Measurements from ENCODE around the gene DRP2.
"Not testable (repeated sequence)": the region's sequence is repeated elsewhere in the genome, so short reads cannot be mapped to it uniquely, and the experiment has no call there.

Gene DRP2

DNA sequence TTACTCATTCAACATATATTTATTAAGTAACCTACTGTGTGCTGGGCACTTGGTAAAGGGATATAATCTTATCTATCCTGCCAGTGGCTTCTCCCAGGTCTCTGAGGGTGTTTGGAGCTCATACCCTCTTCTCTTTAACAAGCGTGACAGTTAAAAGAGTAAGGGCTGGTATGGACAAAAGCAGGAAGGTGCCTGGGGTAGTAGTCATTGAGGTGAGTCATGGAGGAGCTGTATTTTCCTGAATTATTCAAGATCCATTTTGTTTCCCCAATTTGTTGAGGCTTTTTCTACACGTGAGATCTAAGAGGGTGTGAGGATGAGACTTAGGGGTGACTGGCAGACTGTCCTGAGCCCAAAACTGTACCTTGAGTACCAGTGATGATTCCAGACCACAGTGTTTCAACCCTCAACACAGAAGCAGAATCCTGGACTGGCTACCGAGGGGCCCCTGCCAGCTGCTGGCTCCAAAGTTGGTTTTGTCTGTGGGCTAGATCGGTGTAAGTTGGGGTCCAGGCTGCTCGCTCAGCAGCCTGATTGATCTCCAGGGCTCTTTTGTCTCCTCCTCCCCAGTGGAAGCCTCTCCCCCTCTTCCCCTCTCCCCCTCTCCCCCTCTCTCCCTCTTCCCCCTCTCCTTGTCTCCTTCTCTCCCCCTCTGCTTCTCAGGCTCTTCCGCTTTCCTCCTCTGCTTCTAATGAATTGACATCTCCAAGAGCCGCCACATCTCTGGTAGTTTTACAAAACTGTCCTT, at the start of gene DRP2:
DRP2 (plus strand) TSS at position 671 of the 748 bp plus-strand sequence. CDS start 11,862 bp downstream, outside the sequence.
- no peak for DNase-seq (ENCODE audit: low read depth)

DNA sequence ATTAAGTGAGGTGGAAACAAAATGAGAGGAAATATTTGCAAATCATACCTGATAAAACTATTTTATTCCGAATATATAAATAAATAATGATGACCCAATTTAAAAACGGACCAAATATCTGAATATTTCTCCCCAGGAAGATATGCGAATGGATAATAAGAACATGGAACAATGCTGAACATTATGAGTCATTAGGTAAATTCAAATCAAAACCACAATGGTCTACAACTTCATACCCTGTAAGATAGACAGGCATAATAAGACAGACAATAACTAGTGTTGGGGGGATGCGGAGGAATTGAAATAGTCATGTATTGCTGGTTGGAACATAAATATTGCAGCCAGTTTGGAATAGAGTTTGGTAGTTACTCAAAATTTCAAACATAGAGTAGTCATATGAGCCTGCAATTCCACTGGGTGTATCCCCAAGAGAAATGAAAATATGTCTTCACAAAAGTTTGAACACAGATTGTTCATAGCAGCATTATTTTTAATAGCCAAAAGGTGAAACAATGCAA, 47.6 kb upstream of the DRP2 start:
- DNase-seq (ENCODE audit: low read depth), result no peak

- no peak for DNase-seq (ENCODE audit: low read depth)
These were observed 43.1 kb upstream of the DRP2 start for GRCh38 chrX:101176439-101176838.

GRCh38 chrX:101184876-101185275, 34.7 kb upstream of the DRP2 start:
- DNase-seq (ENCODE audit: low read depth), result not testable (repeated sequence)

GRCh38 chrX:101187961-101188360, 31.6 kb upstream of the DRP2 start:
- DNase-seq (ENCODE audit: low read depth), result not testable (repeated sequence)

- no peak for DNase-seq (ENCODE audit: low read depth)
These were observed 28.9 kb upstream of the DRP2 start for GRCh38 chrX:101190736-101191135.

- no peak for DNase-seq (ENCODE audit: low read depth)
These were observed 28.3 kb upstream of the DRP2 start for GRCh38 chrX:101191217-101191750.

DNA sequence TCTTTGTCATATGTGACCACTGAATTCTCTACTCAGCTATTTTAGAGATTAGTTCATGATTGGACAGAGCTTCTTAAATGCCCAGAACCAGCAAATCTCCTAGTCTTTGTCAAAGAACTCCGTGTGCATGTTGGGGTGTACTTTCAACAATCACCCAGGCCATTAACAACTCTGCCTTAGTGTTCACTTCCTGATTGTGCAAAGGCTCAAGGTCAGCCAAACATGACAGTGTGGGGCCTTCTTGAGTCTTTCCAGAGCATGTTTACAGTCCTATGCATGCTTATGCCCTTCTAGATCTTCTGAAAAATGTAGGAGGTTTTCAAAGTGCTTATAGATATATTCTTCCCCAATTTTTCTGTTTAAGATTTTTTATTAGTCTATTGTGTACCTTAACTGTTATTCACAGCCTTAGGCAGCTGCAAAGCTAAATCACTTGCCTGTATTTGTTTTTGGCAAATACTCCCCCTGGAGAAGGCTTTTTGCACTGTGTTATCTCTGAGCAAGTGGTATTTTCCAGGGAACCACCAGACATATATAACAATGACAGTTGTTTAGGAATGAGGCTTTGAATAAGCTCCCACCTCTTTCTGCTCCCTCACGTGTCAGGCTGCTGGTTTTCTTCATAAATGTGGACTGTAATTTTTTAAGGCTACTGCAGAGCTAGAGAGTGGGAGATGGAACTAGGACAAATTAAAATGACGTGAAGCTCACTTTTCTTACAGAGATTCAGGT, 24.0 kb upstream of the DRP2 start:
- DNase-seq (ENCODE audit: low read depth), result no peak

DNA sequence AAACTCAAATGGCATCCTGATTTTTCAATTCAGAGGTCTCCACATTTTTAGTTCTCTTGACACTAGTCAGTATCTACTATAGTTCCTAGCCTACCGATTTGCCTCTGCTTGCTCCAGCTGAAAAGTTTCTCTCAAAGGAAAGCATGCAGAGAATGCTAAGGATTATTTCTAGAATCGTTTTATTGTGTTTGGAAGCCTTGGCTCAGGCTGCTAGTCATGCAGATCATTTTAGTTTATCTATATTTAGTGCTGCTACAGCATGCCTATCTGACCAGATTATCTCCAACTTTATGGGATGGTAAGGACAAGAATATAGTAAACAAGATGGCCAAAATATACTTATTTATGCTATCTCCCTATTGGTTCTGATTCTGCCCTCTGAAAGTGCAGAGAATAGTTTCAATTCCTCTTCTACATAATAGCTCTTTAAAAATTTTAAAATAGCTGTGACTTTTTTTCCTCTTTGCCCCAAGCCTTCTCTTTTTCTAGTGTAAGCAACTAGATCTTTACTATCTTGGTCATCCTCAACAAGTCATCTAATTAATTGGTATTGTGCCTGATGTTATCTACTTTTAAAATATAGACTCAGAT, 15.7 kb upstream of the DRP2 start:
- DNase-seq (ENCODE audit: low read depth), result no peak

GRCh38 chrX:101206471-101206870, 13.1 kb upstream of the DRP2 start:
- DNase-seq (ENCODE audit: low read depth), result no peak

- DNase-seq (ENCODE audit: low read depth), result no peak
These were observed 11.3 kb upstream of the DRP2 start for GRCh38 chrX:101208152-101208905.

- DNase-seq (ENCODE audit: low read depth), result no peak
These were observed 9.0 kb upstream of the DRP2 start for GRCh38 chrX:101210630-101211029.

DNA sequence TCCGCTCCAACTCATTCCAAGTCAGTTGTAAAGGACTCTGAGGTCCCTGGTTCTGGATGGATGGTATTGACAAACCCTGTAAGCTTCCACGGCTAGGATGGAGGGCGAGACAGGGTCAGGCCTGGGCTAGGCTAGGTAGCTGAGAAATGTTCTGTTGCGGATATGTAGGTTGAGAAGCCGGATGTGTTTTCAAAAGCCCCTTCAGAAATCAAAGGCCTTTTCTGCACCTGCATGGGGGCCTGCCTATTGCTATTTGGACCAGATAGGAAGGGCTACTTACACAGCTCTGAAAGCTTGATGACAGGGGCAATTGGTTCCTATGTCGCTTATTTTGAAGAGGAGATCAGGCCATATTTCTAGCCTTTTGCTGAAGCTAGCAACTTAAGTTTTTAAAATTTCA, 1.9 kb upstream of the DRP2 start:
- no peak for DNase-seq (ENCODE audit: low read depth)

DNA sequence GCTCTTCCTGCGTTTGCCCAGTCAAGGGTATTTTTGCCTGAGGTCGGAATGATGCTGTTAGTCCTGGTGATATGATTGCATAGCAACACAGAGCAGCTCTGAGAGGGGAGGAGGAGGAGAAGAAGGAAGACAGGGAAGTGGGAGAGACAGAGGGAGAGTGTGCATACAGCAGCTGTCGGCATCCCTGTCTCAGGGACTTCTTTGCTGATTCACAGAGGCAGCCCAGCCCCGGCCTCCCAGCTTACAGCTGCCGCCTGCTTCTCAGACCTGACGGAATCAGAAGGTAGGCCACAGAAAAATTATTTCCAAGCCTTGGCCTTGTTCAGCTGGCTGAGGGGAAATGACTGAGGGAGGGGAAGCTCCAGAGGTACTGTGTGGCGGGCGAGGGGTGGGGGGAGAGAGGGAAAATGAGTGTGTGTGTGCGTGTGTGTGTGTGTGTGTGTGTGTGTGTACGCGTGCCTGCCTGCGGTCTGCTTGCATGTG, 319 bp downstream of the DRP2 start:
- DNase-seq (ENCODE audit: low read depth), result peak; percentile 6

DNA sequence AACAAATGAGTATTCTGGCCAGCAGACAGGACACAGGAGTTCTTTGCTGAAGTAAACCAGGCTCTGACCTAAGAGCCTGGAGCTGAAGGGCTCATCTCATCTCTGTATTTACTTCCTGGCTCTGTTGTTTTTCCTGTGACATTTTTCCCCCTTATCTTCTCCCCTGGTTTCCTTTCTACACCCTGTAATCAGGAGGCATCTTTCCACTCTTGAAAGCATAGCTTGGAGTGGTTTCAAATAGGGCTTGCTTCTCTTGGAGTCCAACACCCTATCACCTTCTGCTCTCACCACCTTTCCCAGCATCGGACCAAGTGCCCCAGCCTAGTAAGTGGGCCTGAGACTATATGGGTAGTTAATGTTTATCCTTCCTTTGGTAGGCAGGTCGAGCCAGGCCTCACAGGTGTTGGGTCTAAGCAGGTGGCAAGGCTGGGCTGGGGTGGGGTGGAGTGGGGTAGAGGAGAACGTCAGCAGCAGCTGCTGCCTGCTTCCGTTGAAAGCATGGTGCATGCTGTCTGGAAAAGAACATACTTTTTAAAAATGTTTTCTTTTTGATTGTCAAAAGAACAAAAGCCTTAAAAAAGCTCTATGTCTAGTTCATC, 1.2 kb downstream of the DRP2 start:
- DNase-seq (ENCODE audit: low read depth), result no peak

- no peak for DNase-seq (ENCODE audit: low read depth)
These were observed 3.6 kb downstream of the DRP2 start for GRCh38 chrX:101223226-101223625.

DNA sequence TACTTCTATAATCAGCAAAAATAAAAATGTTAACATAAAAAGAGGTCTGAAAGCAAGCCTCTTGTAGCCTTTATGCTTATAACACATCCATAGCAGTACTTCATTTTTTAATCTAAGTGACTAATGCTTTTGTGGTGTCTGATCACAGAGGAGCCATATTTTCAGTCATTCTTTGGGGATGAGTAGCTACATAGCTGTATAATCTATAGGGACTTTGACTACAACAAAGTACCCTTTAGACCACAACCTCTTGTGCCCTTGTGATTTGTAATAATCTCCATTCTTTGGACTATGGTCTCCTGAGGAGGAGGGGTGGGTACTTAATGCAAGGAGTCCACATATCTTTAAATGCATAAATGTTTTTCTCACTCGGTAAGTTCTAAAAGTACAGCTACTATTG, 9.6 kb downstream of the DRP2 start:
- no peak for DNase-seq (ENCODE audit: low read depth)

DNA sequence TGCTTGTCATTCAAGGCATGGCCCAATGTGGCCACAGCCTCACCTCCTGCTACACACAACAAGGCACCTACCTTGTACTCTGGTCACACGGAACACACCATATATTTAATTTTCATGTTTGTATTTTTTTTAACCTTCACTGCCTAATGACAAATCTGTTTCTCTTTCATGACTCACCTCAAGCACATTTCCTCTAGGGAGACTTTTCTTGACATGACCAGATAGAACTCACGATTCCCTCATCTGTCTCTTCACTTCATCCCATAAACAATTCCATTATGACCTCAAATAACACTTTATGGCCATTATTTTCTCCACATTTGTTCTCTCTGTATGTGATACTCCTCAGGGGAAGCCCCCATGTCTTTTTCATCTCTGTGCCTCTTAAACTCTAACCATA, 11.1 kb downstream of the DRP2 start:
- DNase-seq (ENCODE audit: low read depth), result no peak

- no peak for DNase-seq (ENCODE audit: low read depth)
These were observed 11.5 kb downstream of the DRP2 start for GRCh38 chrX:101231080-101231479.

DNA sequence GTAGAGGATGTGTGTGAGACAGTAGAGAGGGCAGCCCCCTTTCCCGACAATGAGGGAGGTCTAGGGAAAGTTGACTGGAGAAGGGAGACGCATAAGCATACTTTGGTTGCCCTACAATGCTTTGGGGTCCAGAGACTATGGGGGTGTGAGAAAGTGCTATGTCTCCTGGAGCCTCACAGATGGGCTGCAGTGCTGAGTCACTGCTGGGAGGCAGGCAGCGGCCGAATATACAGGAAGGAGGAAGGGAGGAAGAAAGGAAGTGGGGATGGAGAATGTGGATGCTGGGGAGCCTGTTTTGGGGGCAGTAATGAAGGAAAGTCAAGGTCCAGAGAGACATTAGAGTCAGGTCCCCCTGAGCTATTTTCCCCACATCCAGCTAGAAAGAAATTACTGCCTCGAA, 12.7 kb downstream of the DRP2 start:
- no peak for DNase-seq (ENCODE audit: low read depth)

- no peak for DNase-seq (ENCODE audit: low read depth)
These were observed 17.5 kb downstream of the DRP2 start for GRCh38 chrX:101237041-101237440.
